Measurements from ENCODE around the gene ZNF516. TPM values are rescaled to one million over a fixed set of nuclear protein-coding genes. Genes with fewer than 3 reads are reported as not detected.
"Not testable (repeated sequence)": the region's sequence is repeated elsewhere in the genome, so short reads cannot be mapped to it uniquely, and the experiment has no call there.

Gene ZNF516, protein sequence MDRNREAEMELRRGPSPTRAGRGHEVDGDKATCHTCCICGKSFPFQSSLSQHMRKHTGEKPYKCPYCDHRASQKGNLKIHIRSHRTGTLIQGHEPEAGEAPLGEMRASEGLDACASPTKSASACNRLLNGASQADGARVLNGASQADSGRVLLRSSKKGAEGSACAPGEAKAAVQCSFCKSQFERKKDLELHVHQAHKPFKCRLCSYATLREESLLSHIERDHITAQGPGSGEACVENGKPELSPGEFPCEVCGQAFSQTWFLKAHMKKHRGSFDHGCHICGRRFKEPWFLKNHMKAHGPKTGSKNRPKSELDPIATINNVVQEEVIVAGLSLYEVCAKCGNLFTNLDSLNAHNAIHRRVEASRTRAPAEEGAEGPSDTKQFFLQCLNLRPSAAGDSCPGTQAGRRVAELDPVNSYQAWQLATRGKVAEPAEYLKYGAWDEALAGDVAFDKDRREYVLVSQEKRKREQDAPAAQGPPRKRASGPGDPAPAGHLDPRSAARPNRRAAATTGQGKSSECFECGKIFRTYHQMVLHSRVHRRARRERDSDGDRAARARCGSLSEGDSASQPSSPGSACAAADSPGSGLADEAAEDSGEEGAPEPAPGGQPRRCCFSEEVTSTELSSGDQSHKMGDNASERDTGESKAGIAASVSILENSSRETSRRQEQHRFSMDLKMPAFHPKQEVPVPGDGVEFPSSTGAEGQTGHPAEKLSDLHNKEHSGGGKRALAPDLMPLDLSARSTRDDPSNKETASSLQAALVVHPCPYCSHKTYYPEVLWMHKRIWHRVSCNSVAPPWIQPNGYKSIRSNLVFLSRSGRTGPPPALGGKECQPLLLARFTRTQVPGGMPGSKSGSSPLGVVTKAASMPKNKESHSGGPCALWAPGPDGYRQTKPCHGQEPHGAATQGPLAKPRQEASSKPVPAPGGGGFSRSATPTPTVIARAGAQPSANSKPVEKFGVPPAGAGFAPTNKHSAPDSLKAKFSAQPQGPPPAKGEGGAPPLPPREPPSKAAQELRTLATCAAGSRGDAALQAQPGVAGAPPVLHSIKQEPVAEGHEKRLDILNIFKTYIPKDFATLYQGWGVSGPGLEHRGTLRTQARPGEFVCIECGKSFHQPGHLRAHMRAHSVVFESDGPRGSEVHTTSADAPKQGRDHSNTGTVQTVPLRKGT
- total RNA-seq (ENCODE audit: unreplicated experiment) = 192 TPM
- long read RNA-seq, partial matches to known transcripts = 0 of 18 reads
- long read RNA-seq, other reads (novel, unspliced or antisense) = 18 of 18 reads

DNA sequence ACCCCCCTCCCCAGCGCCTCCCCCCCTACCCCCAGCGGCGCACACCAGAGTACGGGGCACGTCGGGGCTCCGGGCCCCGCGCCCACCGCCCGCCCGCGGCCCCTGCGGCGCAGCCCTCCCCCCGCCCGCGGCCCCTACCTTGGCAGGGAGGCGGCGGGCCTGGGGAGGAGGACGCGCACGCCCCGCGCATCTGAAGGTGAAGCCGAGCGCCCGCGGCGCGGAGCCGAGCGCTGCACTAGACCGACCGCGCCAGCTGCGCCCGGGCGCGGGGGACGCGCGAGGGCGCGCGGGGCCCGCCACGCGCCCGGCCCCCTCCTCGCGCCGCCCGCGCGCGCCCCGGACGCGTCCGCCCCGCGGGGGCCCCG, at the start of gene ZNF516:
Gene ZNF516, minus strand, starts transcription at position 237 of the 365 bp plus-strand sequence. CDS start 52,188 bp downstream, outside the sequence.
- peaks cover 23% of the 10 kb centered on the region for H3K4me1 Mint-ChIP-seq (ENCODE audit: low read depth, unreplicated experiment)

DNA sequence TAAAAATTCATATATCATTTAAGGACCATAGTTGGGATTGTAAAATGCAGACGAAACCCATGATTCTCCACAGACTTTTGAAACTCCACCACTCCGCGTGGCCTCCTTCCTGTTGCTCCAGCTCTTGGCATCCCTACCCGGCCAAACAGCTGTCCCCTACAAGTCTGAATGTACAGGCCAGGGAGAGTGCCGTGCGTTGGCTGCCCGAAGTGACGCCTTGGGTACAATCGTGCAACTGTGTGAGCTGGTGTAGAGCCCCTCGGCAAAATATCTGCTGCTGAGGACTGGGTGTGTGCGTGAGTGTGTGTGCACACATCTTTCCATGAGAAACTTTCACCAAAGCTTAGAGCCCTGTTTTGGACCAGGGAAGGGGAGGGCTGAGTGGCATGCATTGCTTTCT, 43.8 kb upstream of the ZNF516 start:
- Mint-ChIP-seq H3K27me3 (ENCODE audit: unreplicated experiment) (peaks cover 1% of the 10 kb centered on the region), H3K4me1 (ENCODE audit: low read depth, unreplicated experiment) (peaks cover 4% of the 10 kb centered on the region), H3K9me3 (ENCODE audit: unreplicated experiment) (no peaks in the 10 kb centered on the region), H3K27ac (ENCODE audit: unreplicated experiment) (no peak overlapping the region), H3K4me3 (ENCODE audit: unreplicated experiment) (no peak overlapping the region), H3K36me3 (ENCODE audit: unreplicated experiment) (peaks cover 5% of the 10 kb centered on the region)
- no peak for DNase-seq
- TF ChIP-seq, protein P1, sequence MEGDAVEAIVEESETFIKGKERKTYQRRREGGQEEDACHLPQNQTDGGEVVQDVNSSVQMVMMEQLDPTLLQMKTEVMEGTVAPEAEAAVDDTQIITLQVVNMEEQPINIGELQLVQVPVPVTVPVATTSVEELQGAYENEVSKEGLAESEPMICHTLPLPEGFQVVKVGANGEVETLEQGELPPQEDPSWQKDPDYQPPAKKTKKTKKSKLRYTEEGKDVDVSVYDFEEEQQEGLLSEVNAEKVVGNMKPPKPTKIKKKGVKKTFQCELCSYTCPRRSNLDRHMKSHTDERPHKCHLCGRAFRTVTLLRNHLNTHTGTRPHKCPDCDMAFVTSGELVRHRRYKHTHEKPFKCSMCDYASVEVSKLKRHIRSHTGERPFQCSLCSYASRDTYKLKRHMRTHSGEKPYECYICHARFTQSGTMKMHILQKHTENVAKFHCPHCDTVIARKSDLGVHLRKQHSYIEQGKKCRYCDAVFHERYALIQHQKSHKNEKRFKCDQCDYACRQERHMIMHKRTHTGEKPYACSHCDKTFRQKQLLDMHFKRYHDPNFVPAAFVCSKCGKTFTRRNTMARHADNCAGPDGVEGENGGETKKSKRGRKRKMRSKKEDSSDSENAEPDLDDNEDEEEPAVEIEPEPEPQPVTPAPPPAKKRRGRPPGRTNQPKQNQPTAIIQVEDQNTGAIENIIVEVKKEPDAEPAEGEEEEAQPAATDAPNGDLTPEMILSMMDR (IDR thresholded peaks at IDR 0.05; ENCODE audit: partially characterized antibody, unreplicated experiment) = no peak

More for the DNA sequence above, at the start of gene ZNF516:
- Mint-ChIP-seq H3K9me3 (ENCODE audit: unreplicated experiment) (peaks cover 36% of the 10 kb centered on the region), H3K27ac (ENCODE audit: unreplicated experiment) (peak within 1 kb of the TSS; percentile 97), H3K36me3 (ENCODE audit: unreplicated experiment) (no peaks in the 10 kb centered on the region), H3K27me3 (ENCODE audit: unreplicated experiment) (peaks cover 33% of the 10 kb centered on the region), H3K4me3 (ENCODE audit: unreplicated experiment) (peak within 1 kb of the TSS; percentile 94)
- DNase-seq = peak; percentile 69
- TF ChIP-seq, protein P1 (IDR thresholded peaks at IDR 0.05; ENCODE audit: partially characterized antibody, unreplicated experiment) = no peak

DNA sequence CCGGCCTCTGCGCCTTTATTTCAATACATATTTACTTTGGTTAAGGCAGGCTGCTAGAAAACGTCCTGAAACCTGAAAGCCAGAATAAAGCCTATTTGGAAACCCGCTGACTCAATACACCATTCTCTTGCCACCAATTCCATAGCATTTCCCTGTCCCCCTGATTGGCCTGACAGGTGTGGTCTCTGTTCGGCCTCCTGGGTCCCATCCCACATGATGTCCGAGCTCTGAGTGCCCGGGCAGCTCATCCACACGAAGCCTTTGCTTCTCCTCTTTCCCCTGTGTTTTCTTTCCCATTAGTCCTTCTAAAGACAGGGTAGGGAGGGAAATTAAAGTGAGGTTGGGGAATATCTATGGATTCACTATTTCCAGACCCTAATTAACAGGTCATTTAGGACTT, 42.6 kb upstream of the ZNF516 start:
- Mint-ChIP-seq H3K36me3 (ENCODE audit: unreplicated experiment) (peaks cover 5% of the 10 kb centered on the region), H3K27me3 (ENCODE audit: unreplicated experiment) (peaks cover under 1% of the 10 kb centered on the region), H3K27ac (ENCODE audit: unreplicated experiment) (no peak overlapping the region), H3K9me3 (ENCODE audit: unreplicated experiment) (no peaks in the 10 kb centered on the region), H3K4me1 (ENCODE audit: low read depth, unreplicated experiment) (peaks cover 4% of the 10 kb centered on the region), H3K4me3 (ENCODE audit: unreplicated experiment) (no peak overlapping the region)
- no peak for DNase-seq
- TF ChIP-seq, protein P1 (IDR thresholded peaks at IDR 0.05; ENCODE audit: partially characterized antibody, unreplicated experiment) = no peak

DNA sequence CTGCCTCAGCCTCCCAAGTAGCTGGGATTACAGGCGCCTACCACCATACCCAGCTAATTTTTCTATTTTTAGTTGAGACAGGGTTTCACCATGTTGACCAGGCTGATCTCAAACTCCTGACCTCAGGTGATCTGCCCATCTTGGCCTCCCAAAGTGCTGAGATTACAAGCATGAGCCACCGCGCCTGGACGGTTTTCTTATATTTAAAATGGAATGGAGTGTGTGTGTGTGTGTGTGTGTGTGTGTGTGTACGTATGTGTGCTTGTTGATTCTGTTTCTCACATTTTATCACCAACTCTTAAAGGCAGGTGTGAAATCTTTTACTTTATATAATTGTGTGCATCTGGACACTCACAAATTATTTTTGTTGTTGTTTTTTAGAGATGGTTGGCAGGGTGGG, 41.6 kb upstream of the ZNF516 start:
- not testable (repeated sequence) for H3K4me3 Mint-ChIP-seq (ENCODE audit: unreplicated experiment); H3K27me3 Mint-ChIP-seq (ENCODE audit: unreplicated experiment); H3K36me3 Mint-ChIP-seq (ENCODE audit: unreplicated experiment); DNase-seq; H3K27ac Mint-ChIP-seq (ENCODE audit: unreplicated experiment); H3K4me1 Mint-ChIP-seq (ENCODE audit: low read depth, unreplicated experiment); H3K9me3 Mint-ChIP-seq (ENCODE audit: unreplicated experiment)

DNA sequence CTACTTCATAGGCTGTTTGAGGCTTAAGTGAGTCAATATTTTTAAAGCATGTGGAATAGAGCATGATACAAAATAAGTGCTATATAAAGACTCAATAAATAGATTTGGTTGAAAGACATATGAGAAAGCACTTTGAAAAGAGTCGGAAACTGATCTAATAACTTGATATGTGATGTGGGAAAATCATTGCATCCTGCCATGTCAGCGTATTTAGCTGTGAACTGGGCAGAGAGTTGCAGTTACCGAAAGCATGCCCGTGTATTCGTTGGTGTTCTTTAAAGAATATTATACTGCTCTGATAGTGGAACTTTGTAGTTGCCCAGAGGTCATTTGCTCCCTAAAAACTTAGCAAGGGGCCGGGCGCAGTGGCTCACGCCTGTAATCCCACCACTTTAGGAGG, 37.8 kb upstream of the ZNF516 start:
- Mint-ChIP-seq H3K9me3 (ENCODE audit: unreplicated experiment) (peaks cover 12% of the 10 kb centered on the region), H3K36me3 (ENCODE audit: unreplicated experiment) (peaks cover 5% of the 10 kb centered on the region)
- TF ChIP-seq, protein P1 (IDR thresholded peaks at IDR 0.05; ENCODE audit: partially characterized antibody, unreplicated experiment) = no peak

More for the DNA sequence above, 37.8 kb upstream of the ZNF516 start:
- DNase-seq = no peak
- peaks cover 6% of the 10 kb centered on the region for H3K27me3 Mint-ChIP-seq (ENCODE audit: unreplicated experiment)
- H3K4me1 Mint-ChIP-seq (ENCODE audit: low read depth, unreplicated experiment) = peaks cover 10% of the 10 kb centered on the region
- no peak overlapping the region for H3K27ac Mint-ChIP-seq (ENCODE audit: unreplicated experiment)
- H3K4me3 Mint-ChIP-seq (ENCODE audit: unreplicated experiment) = no peak overlapping the region

All from glutamatergic neuron (in vitro differentiated cells).